Fibroblast of the aortic adventitia (primary cell): ENCODE measurements around the gene AVEN. TPM values are rescaled to one million over a fixed set of nuclear protein-coding genes. Genes with fewer than 3 reads are reported as not detected.

Source experiments
- DNase-seq: peaks from one replicate; pipeline ENCODE4 v3.0.0-alpha.2; 2010; ENCODE audit warnings: low read depth
- H3K4me3 ChIP-seq: 2 replicates; pipeline ENCODE4 v1.5.1; 2011; ENCODE audit warnings: low read depth, mild to moderate bottlenecking, control low read depth, low read length, moderate library complexity
- CTCF ChIP-seq: IDR thresholded peaks from 2 replicates; pipeline ENCODE4 v1.5.1; 2011; ENCODE audit warnings: mild to moderate bottlenecking, low read length, control low read depth, inconsistent platforms; ENCODE audit not compliant: insufficient read depth
- total RNA-seq: library from RNA; depleted of rRNA; stranded (reverse); fragments of >200 nt; gene quantifications from 2 replicates; pipeline ENCODE4 v1.2.3, GENCODE V29; 2012; ENCODE audit warnings: low replicate concordance

Gene AVEN
- total RNA-seq, 1 donor, result 17.2 TPM

- TF ChIP-seq CTCF, result no peak
- DNase-seq, result no peak
- H3K4me3 ChIP-seq, result no peak overlapping the region
These were observed 4.8 kb upstream of the AVEN start for GRCh38 chr15:34043813-34044212.

- peak; percentile 3 for TF ChIP-seq CTCF
- no peak for DNase-seq
- no peak overlapping the region for H3K4me3 ChIP-seq
These were observed 4.4 kb upstream of the AVEN start for GRCh38 chr15:34043391-34043790.

GRCh38 chr15:34039790-34040113 is 748 bp upstream of the AVEN start:
- no peak for DNase-seq
- H3K4me3 ChIP-seq, result peak overlapping the region; percentile 92
- TF ChIP-seq CTCF, result no peak

- peak; percentile 68 for DNase-seq
- H3K4me3 ChIP-seq, result peak overlapping the region; percentile 92
- no peak for TF ChIP-seq CTCF
These were observed 757 bp downstream of the AVEN start for GRCh38 chr15:34038023-34038870.

GRCh38 chr15:34031987-34032760 is 6.8 kb downstream of the AVEN start:
- DNase-seq, result no peak
- H3K4me3 ChIP-seq, result no peak overlapping the region
- no peak for TF ChIP-seq CTCF

GRCh38 chr15:34027606-34028005 is 11.4 kb downstream of the AVEN start:
- DNase-seq, result no peak
- no peak overlapping the region for H3K4me3 ChIP-seq
- TF ChIP-seq CTCF, result no peak
